Measurements from ENCODE around the gene DDR1. TPM values are rescaled to one million over a fixed set of nuclear protein-coding genes. Genes with fewer than 3 reads are reported as not detected.

The DDR1 gene
- total and polyA plus RNA-seq, 12 donors: 7.3 to 49.2 (median 23.3) TPM

GRCh38 chr6:30889921-30890645 lies 5.8 kb downstream of the DDR1 start:
- Histone ChIP-seq H3K36me3 (peaks cover 0 to 60% (median 16%) of the 10 kb centered on the region in 9 donors), H3K4me1 (peaks cover 7 to 41% (median 19%) of the 10 kb centered on the region in 9 donors), H3K27me3 (peaks cover 0 to 8% (median 0%) of the 10 kb centered on the region in 7 donors), H3K4me3 (no peak overlapping the region), H3K27ac (no peak overlapping the region), H3K9me3 (no peaks in the 10 kb centered on the region)
- TF ChIP-seq, protein P1, sequence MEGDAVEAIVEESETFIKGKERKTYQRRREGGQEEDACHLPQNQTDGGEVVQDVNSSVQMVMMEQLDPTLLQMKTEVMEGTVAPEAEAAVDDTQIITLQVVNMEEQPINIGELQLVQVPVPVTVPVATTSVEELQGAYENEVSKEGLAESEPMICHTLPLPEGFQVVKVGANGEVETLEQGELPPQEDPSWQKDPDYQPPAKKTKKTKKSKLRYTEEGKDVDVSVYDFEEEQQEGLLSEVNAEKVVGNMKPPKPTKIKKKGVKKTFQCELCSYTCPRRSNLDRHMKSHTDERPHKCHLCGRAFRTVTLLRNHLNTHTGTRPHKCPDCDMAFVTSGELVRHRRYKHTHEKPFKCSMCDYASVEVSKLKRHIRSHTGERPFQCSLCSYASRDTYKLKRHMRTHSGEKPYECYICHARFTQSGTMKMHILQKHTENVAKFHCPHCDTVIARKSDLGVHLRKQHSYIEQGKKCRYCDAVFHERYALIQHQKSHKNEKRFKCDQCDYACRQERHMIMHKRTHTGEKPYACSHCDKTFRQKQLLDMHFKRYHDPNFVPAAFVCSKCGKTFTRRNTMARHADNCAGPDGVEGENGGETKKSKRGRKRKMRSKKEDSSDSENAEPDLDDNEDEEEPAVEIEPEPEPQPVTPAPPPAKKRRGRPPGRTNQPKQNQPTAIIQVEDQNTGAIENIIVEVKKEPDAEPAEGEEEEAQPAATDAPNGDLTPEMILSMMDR (IDR thresholded peaks at IDR 0.05): no peak
- ATAC-seq: no peak
- WGBS, 2 donors: 79 to 82% methylated on average over 14 of the region's 14 CpGs
- intact Hi-C loops (cut with DNase I): loop anchor here in 3 of 10 donors (5.0 to 10.0 kb wide), 3 partner anchors 148 to 205 kb away; partner anchors contain the start of genes FLOT1 (in 1 of the 3), IER3 (in 1 of the 3) and PPP1R18 (in 1 of the 3)
- DNase-seq: no peak

- no peak for DNase-seq
- intact Hi-C loops (cut with DNase I): no loop called here
- Histone ChIP-seq H3K4me3 (no peak overlapping the region), H3K9me3 (no peaks in the 10 kb centered on the region), H3K36me3 (peaks cover 0 to 68% (median 18%) of the 10 kb centered on the region in 9 donors), H3K27ac (no peak overlapping the region), H3K4me1 (peaks cover 0 to 34% (median 11%) of the 10 kb centered on the region in 9 donors), H3K27me3 (no peaks in the 10 kb centered on the region)
- 84 to 89% methylated on average over 12 of the region's 12 CpGs for WGBS, 2 donors
- TF ChIP-seq, protein P1 (IDR thresholded peaks at IDR 0.05): no peak
- no peak for ATAC-seq
Measured at GRCh38 chr6:30890646-30891449, 6.5 kb downstream of the DDR1 start.

DNA sequence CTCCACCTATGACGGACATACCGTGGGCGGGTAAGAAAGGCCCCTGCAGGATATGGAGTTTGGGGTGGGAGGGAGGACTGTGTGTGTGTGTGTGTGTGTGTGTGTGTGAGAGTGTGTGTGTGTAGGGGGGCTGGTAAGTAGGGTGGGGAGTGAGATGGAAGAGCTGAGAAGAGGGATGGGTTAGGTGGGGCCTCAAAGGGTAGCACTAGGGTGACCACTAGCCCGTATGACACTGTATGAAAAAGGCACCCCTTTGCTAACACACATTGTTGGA lies 7.1 kb downstream of the DDR1 start:
- ATAC-seq (no peak), DNase-seq (no peak)
- peaks cover 0 to 73% (median 18%) of the 10 kb centered on the region in 9 donors for H3K36me3 ChIP-seq
- no peaks in the 10 kb centered on the region for H3K9me3 ChIP-seq
- H3K27ac ChIP-seq: no peak overlapping the region
- WGBS, 2 donors: 92 to 95% methylated on average over 4 of the region's 4 CpGs
- H3K4me3 ChIP-seq: no peak overlapping the region
- H3K27me3 ChIP-seq: no peaks in the 10 kb centered on the region
- intact Hi-C loops (cut with DNase I): no loop called here
- TF ChIP-seq, protein P1 (IDR thresholded peaks at IDR 0.05): no peak
- peaks cover 0 to 28% (median 6%) of the 10 kb centered on the region in 9 donors for H3K4me1 ChIP-seq

GRCh38 chr6:30891816-30892538 lies 7.7 kb downstream of the DDR1 start:
- H3K4me1 ChIP-seq: peaks cover 0 to 23% (median 0%) of the 10 kb centered on the region in 9 donors

More at GRCh38 chr6:30891816-30892538, 7.7 kb downstream of the DDR1 start:
- DNase-seq (no peak), ATAC-seq (no peak)
- no peak overlapping the region for H3K27ac ChIP-seq
- intact Hi-C loops (cut with DNase I): no loop called here
- 91 to 93% methylated on average over 21 of the region's 21 CpGs for WGBS, 2 donors
- H3K9me3 ChIP-seq: no peaks in the 10 kb centered on the region
- TF ChIP-seq, protein P1 (IDR thresholded peaks at IDR 0.05): no peak
- no peak overlapping the region for H3K4me3 ChIP-seq
- peaks cover 0 to 79% (median 18%) of the 10 kb centered on the region in 9 donors for H3K36me3 ChIP-seq
- H3K27me3 ChIP-seq: no peaks in the 10 kb centered on the region

Data from heart right ventricle (tissue), 16 donors.